PC-9 (cell line): ENCODE measurements around the gene ZNF410. TPM values are rescaled to one million over a fixed set of nuclear protein-coding genes. Genes with fewer than 3 reads are reported as not detected.

Source experiments
- BruUV-seq: library from RNA; stranded (reverse); fragments of 400-500 nt; replicated peaks from 2 replicates; lab custom pipeline; 2021; lab: Mats Ljungman, UMichigan
- CTCF ChIA-PET: fragments of 300-600 bp; sonication (Branson Sonifier 250); formaldehyde crosslinking; loops from one replicate; lab custom pipeline; 2022; ENCODE audit warnings: antibody characterized with exemption; lab: Charles Lee
- POLR2A ChIA-PET: fragments of 300-600 bp; sonication (Branson Sonifier 250); formaldehyde crosslinking; loops from one replicate; lab custom pipeline; 2022; ENCODE audit warnings: antibody characterized with exemption; ENCODE audit not compliant: unreplicated experiment; lab: Charles Lee
- DNase-seq, 2 experiments: peaks; one replicate each; pipeline versions ENCODE4 v3.0.0 to v3.0.0-alpha.2; 2015 to 2022; ENCODE audit warnings: mixed read lengths in 1 of 2
- H2AFZ ChIP-seq: fragments of 200-600 bp; sonication (generic); 2 replicates; pipeline ENCODE4 v1.8.1; 2017; ENCODE audit warnings: antibody characterized with exemption
- H3F3A ChIP-seq: fragments of 200-600 bp; sonication (generic); 2 replicates; pipeline ENCODE4 v1.8.1; 2017; ENCODE audit warnings: antibody characterized with exemption, mild to moderate bottlenecking, low read depth; ENCODE audit not compliant: insufficient read depth
- H3K27ac ChIP-seq: fragments of 200-600 bp; sonication (generic); 2 replicates; pipeline ENCODE4 v1.6.1; 2016; ENCODE audit warnings: mixed run types
- H3K27me3 ChIP-seq: fragments of 200-600 bp; sonication (generic); 2 replicates; pipeline ENCODE4 v1.6.1; 2016; ENCODE audit warnings: low read depth, mixed run types; ENCODE audit not compliant: insufficient read depth
- H3K36me3 ChIP-seq: fragments of 200-600 bp; sonication (generic); 2 replicates; pipeline ENCODE4 v1.6.1; 2016; ENCODE audit warnings: low read depth, mixed run types
- H3K4me1 ChIP-seq: fragments of 200-600 bp; sonication (generic); replicated peaks from 2 replicates; pipeline ENCODE4 v1.6.1; 2016; ENCODE audit warnings: mixed run types; ENCODE audit not compliant: insufficient read depth
- H3K4me2 ChIP-seq: fragments of 200-600 bp; sonication (generic); 2 replicates; pipeline ENCODE4 v1.6.1; 2017; ENCODE audit warnings: mixed run types
- H3K4me3 ChIP-seq: fragments of 200-600 bp; sonication (generic); 2 replicates; pipeline ENCODE4 v1.6.1; 2016; ENCODE audit warnings: mixed run types
- H3K79me2 ChIP-seq: fragments of 200-600 bp; sonication (generic); 2 replicates; pipeline ENCODE4 v1.6.1; 2017; ENCODE audit warnings: low read depth, mixed run types
- H3K9me2 ChIP-seq: fragments of 200-600 bp; sonication (generic); 2 replicates; pipeline ENCODE4 v1.8.1; 2017; ENCODE audit warnings: mild to moderate bottlenecking; ENCODE audit not compliant: insufficient read depth
- H3K9me3 ChIP-seq: fragments of 200-600 bp; sonication (generic); 2 replicates; pipeline ENCODE4 v1.8.1; 2016; ENCODE audit warnings: low read depth; ENCODE audit not compliant: insufficient read depth
- H4K20me1 ChIP-seq: fragments of 200-600 bp; sonication (generic); 2 replicates; pipeline ENCODE4 v1.8.1; 2017; ENCODE audit not compliant: insufficient read depth
- EZH2 ChIP-seq: fragments of 200-600 bp; sonication (generic); IDR thresholded peaks from 2 replicates; pipeline ENCODE4 v1.8.0; 2017; ENCODE audit warnings: antibody characterized with exemption, low read depth
- intact Hi-C: fragments of 100-400 bp; cut with micrococcal nuclease; formaldehyde crosslinking; loops from one replicate; pipeline ENCODE4 v1.10.0; 2022; ENCODE audit not compliant: unreplicated experiment
- total RNA-seq: library from RNA; stranded (reverse); gene quantifications from 2 replicates; pipeline ENCODE4 v1.2.3, GENCODE V29; 2021
- TF ChIP-seq, protein P1 (sequence below): fragments of 200-600 bp; sonication (generic); conservative IDR thresholded peaks from 2 replicates; pipeline ENCODE4 v1.6.1; 2017; ENCODE audit warnings: mixed run types, antibody characterized with exemption, mild to moderate bottlenecking, moderate library complexity

Gene ZNF410
- total RNA-seq, 1 experiment from 2014 or later: 38.6 TPM

DNA sequence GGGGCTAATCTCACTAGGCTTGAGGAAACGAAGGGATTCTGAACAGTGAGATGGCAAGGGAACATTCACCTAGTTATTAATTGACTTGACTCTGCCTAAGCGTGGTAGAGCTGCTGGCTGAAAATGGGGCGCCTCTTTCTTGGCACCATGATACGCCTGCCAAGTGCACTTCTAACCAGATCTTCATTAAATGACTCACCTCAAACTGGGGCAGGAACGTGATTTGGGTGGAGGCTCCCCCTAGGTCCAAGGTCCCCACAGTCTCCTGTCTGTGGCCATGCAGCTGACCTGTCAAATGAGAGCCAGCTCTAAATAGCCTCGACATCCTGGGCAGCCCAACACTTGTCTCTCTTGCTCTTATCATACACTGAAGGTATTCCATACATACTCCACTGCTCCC lies 89.5 kb downstream of the ZNF410 start:
- H3K4me1 ChIP-seq: peaks cover 20% of the 10 kb centered on the region
- no peaks in the 10 kb centered on the region for H3K27me3 ChIP-seq
- no peak overlapping the region for H3K27ac ChIP-seq
- H3F3A ChIP-seq: peaks cover 13% of the 10 kb centered on the region; the same call in 1 of the 2 replicates
- POLR2A ChIA-PET: no interaction called here
- H3K36me3 ChIP-seq: no peaks in the 10 kb centered on the region
- intact Hi-C loops: no loop called here
- CTCF ChIA-PET: no interaction called here
- H4K20me1 ChIP-seq: no peaks in the 10 kb centered on the region
- no peak overlapping the region for H2AFZ ChIP-seq
- no peak overlapping the region for H3K4me2 ChIP-seq
- no peak overlapping the region for H3K4me3 ChIP-seq
- no peaks in the 10 kb centered on the region for H3K79me2 ChIP-seq
- no peaks in the 10 kb centered on the region for H3K9me2 ChIP-seq
- no peaks in the 10 kb centered on the region for H3K9me3 ChIP-seq
- TF ChIP-seq, protein P1, sequence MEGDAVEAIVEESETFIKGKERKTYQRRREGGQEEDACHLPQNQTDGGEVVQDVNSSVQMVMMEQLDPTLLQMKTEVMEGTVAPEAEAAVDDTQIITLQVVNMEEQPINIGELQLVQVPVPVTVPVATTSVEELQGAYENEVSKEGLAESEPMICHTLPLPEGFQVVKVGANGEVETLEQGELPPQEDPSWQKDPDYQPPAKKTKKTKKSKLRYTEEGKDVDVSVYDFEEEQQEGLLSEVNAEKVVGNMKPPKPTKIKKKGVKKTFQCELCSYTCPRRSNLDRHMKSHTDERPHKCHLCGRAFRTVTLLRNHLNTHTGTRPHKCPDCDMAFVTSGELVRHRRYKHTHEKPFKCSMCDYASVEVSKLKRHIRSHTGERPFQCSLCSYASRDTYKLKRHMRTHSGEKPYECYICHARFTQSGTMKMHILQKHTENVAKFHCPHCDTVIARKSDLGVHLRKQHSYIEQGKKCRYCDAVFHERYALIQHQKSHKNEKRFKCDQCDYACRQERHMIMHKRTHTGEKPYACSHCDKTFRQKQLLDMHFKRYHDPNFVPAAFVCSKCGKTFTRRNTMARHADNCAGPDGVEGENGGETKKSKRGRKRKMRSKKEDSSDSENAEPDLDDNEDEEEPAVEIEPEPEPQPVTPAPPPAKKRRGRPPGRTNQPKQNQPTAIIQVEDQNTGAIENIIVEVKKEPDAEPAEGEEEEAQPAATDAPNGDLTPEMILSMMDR: no peak
- TF ChIP-seq EZH2: no peak
- BruUV-seq: no TSS peak
- no peak for DNase-seq

DNA sequence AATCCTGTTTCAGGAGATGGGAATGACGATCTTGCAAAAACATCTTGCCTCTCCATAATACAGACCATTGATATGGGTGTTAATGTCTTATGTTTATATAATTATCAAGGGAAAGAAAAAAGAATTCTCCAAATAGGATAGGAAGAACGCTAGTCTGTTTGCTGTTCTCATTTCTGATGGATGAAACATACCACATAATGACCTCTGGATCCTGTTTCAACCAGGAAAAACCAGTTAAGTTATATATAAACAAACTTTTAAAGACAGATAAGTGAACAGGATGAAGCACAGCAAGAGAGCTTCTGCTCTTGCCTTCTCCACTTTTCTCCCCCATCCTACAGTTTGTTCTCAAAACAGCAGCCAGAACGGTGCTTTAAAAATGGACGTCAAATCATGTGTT lies 91.2 kb downstream of the ZNF410 start:
- peak in 1 of 2 experiments; percentile 73 for DNase-seq
- ChIA-PET POLR2A (interaction anchor here (0.5 kb wide), 1 partner anchor 87 kb away, joined by 3 read pairs; no protein-coding TSS in a partner anchor), CTCF (no interaction called here)

More for the DNA sequence above, 91.2 kb downstream of the ZNF410 start:
- no peak overlapping the region for H3K4me3 ChIP-seq
- no peaks in the 10 kb centered on the region for H3K27me3 ChIP-seq
- peaks cover 20% of the 10 kb centered on the region for H3K4me1 ChIP-seq
- intact Hi-C loops: no loop called here
- H3F3A ChIP-seq: peaks cover 13% of the 10 kb centered on the region; the same call in 1 of the 2 replicates
- H3K4me2 ChIP-seq: peak overlapping the region; percentile 20
- H3K27ac ChIP-seq: 0 out of 2 replicates have a peak overlapping the region, but pooled peaks have one; percentile 2
- no peaks in the 10 kb centered on the region for H3K36me3 ChIP-seq
- H2AFZ ChIP-seq: no peak overlapping the region
- no peak for TF ChIP-seq EZH2
- TF ChIP-seq, protein P1: no peak
- no peaks in the 10 kb centered on the region for H3K9me3 ChIP-seq
- H4K20me1 ChIP-seq: no peaks in the 10 kb centered on the region
- H3K9me2 ChIP-seq: no peaks in the 10 kb centered on the region
- BruUV-seq: no TSS peak
- H3K79me2 ChIP-seq: no peaks in the 10 kb centered on the region

Other genes starting within 250 kb of the ZNF410 start
- 23.0 and 25.5 TPM in 2 replicates for gene DNAL1, start 241.9 kb upstream of the ZNF410 start, total RNA-seq
- gene PNMA1, start 172.5 kb upstream of the ZNF410 start, total RNA-seq: 13.6 and 16.8 TPM in 2 replicates
- 19.5 and 21.8 TPM in 2 replicates for gene PTGR2, start 35.0 kb upstream of the ZNF410 start, total RNA-seq
- gene FAM161B, start 63.2 kb downstream of the ZNF410 start, total RNA-seq: 1.6 TPM in 2 replicates
- 25.4 and 25.7 TPM in 2 replicates for gene COQ6, start 63.4 kb downstream of the ZNF410 start, total RNA-seq
- 12.3 and 12.6 TPM in 2 replicates for gene ENTPD5, start 132.4 kb downstream of the ZNF410 start, total RNA-seq
- 5.5 and 6.8 TPM in 2 replicates for gene BBOF1, start 132.5 kb downstream of the ZNF410 start, total RNA-seq
- 53.1 and 54.5 TPM in 2 replicates for gene ALDH6A1, start 197.6 kb downstream of the ZNF410 start, total RNA-seq
- gene LIN52, start 198.1 kb downstream of the ZNF410 start, total RNA-seq: 18.8 TPM in 2 replicates